ENCODE data around the gene ESPL1. TPM values are rescaled to one million over a fixed set of nuclear protein-coding genes. Genes with fewer than 3 reads are reported as not detected.

The ESPL1 gene
- total and polyA plus RNA-seq, 2 donors (not counting 3 experiments of a cell fraction or from before 2014, with no cell fraction given) = 16.2 to 42.7 TPM

DNA sequence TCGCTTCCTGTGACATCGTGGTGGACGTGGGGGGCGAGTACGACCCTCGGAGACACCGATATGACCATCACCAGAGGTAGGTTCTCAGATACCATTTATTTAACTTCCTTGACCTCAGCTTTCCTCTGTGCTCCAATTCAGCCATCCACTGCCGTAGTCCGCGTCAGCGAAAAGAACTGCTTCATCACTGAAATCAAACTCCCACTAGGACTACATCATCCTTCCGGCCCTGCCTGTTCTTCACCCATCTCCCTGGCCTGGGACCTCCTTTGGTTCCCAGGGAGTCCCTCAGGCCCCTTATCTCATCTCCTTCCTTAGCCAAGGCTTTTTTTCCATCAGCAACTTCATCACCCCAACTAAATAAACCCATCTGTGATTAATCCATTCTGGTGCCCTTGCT is 32.1 kb downstream of the ESPL1 start:
- dilution Hi-C loops (cut with MboI; ENCODE audit: extremely low pct_ligation_motif_present, low sequenced_read_pairs) (no loop called here), intact Hi-C loops (cut with micrococcal nuclease) (no loop called here)
- no TSS peak for BruUV-seq (replicated peaks)
- Histone ChIP-seq H3K4me3 (replicated peaks in 1 of 3; ENCODE audit: insufficient read depth in 1 of 3, low read depth in 1 of 3, low read length in 3 of 3) (peak overlapping the region; percentile 8 to 65 (median 57)), H3K36me3 (ENCODE audit: control insufficient read depth in 2 of 2, extremely low read depth in 1 of 2, insufficient read depth in 2 of 2, low read length in 2 of 2) (peaks cover 3 to 12% of the 10 kb centered on the region in 2 experiments), H3K9ac (replicated peaks; ENCODE audit: extremely low read depth, insufficient read depth, low read length) (peak overlapping the region; percentile 46), H2AFZ (ENCODE audit: low read depth, low read length) (peak overlapping the region; percentile 0), H3K79me2 (ENCODE audit: control insufficient read depth, insufficient read depth, low read length) (peaks cover 32% of the 10 kb centered on the region), H3K27me3 (ENCODE audit: control insufficient read depth in 2 of 2, insufficient read depth in 2 of 2, low read length in 2 of 2) (no peaks in the 10 kb centered on the region), H4K20me1 (replicated peaks; ENCODE audit: control insufficient read depth, extremely low read depth, insufficient read depth, low read length) (no peaks in the 10 kb centered on the region), H3K4me2 (ENCODE audit: insufficient read depth, low read length) (peak overlapping the region; percentile 72), H3K9me3 (replicated peaks; ENCODE audit: control insufficient read depth, insufficient read depth, low read length) (no peaks in the 10 kb centered on the region), H3K4me1 (ENCODE audit: control insufficient read depth, extremely low read depth, insufficient read depth, low read length) (peaks cover 30% of the 10 kb centered on the region), H3K27ac (ENCODE audit: insufficient read depth, low read depth, low read length) (peak overlapping the region; percentile 9), H3K9me1 (replicated peaks; ENCODE audit: control insufficient read depth, extremely low read depth, insufficient read depth, low read length) (no peaks in the 10 kb centered on the region)
- FAIRE-seq (peak; percentile 35), DNase-seq (ENCODE audit: low read depth, low spot score) (peak; percentile 9)
- no peak for TF ChIP-seq FOS (IDR thresholded peaks at IDR 0.05; ENCODE audit: borderline replicate concordance, insufficient read depth, low read length)
- no peak for TF ChIP-seq EZH2 (IDR thresholded peaks at IDR 0.05; ENCODE audit: borderline replicate concordance, low read depth, low read length, severe bottlenecking)
- TF ChIP-seq MYC (IDR thresholded peaks at IDR 0.05; ENCODE audit: low read depth, low read length) = no peak
- TF ChIP-seq, protein P1, sequence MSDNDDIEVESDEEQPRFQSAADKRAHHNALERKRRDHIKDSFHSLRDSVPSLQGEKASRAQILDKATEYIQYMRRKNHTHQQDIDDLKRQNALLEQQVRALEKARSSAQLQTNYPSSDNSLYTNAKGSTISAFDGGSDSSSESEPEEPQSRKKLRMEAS (IDR thresholded peaks at IDR 0.05; ENCODE audit: insufficient read depth, insufficient read length) = no peak
- no peak for TF ChIP-seq POLR2A (IDR thresholded peaks at IDR 0.05; ENCODE audit: low read depth, low read length)
- no peak for TF ChIP-seq POLR2AphosphoS5 (IDR thresholded peaks at IDR 0.05; ENCODE audit: insufficient read depth, low read depth, low read length)
- TF ChIP-seq CTCF (IDR thresholded peaks at IDR 0.05; ENCODE audit: extremely low read depth in 1 of 2, insufficient read depth in 1 of 2, low read depth in 1 of 2, low read length in 2 of 2) = no peak
- no peak for TF ChIP-seq GATA2 (IDR thresholded peaks at IDR 0.05; ENCODE audit: insufficient read depth, insufficient read length, low read depth, low read length)
- no peak for TF ChIP-seq JUN (IDR thresholded peaks at IDR 0.05; ENCODE audit: borderline replicate concordance, insufficient read depth, insufficient read length, low read depth)
- CTCF ChIA-PET = interaction anchor here (0.7 to 5.1 kb wide), 8 partner anchors 10 to 208 kb away, joined by 3 to 49 read pairs (median 5); partner anchors contain the start of gene AAAS
- POLR2A ChIA-PET = interaction anchor here (1.0 kb wide), 1 partner anchor 8 kb away, joined by 4 read pairs; no protein-coding TSS in a partner anchor
